ENCODE measurements around the gene TOP1. TPM values are rescaled to one million over a fixed set of nuclear protein-coding genes. Genes with fewer than 3 reads are reported as not detected.

The TOP1 gene
- total RNA-seq, 1 donor from 2014 or later: 118 TPM

- Mint-ChIP-seq H3K4me1 (ENCODE audit: low read depth) (peaks cover 58% of the 10 kb centered on the region), H3K36me3 (ENCODE audit: low read depth) (peaks cover 62% of the 10 kb centered on the region), H3K27me3 (ENCODE audit: low read depth) (no peaks in the 10 kb centered on the region), H3K4me3 (ENCODE audit: low read depth) (peak overlapping the region; percentile 82), H3K27ac (peak overlapping the region; percentile 76), H3K9me3 (no peaks in the 10 kb centered on the region)
- no peak for DNase-seq (ENCODE audit: low spot score)
- intact Hi-C loops (cut with micrococcal nuclease): loop anchor here (1.0 kb wide), 1 partner anchor 8 kb away; no protein-coding TSS in a partner anchor
Measured at GRCh38 chr20:41030531-41031242, 2.1 kb downstream of the TOP1 start.

GRCh38 chr20:41031243-41031619 is 2.6 kb downstream of the TOP1 start:
- intact Hi-C loops (cut with micrococcal nuclease): no loop called here
- no peak for DNase-seq (ENCODE audit: low spot score)
- Mint-ChIP-seq H3K4me1 (ENCODE audit: low read depth) (peaks cover 63% of the 10 kb centered on the region), H3K36me3 (ENCODE audit: low read depth) (peaks cover 68% of the 10 kb centered on the region), H3K27ac (peak overlapping the region; percentile 3), H3K27me3 (ENCODE audit: low read depth) (no peaks in the 10 kb centered on the region), H3K4me3 (ENCODE audit: low read depth) (peak overlapping the region; percentile 82), H3K9me3 (no peaks in the 10 kb centered on the region)

- Mint-ChIP-seq H3K27ac (peak overlapping the region; percentile 33), H3K4me3 (ENCODE audit: low read depth) (peak overlapping the region; percentile 82)
- intact Hi-C loops (cut with micrococcal nuclease): loop anchor here (2.0 kb wide), 1 partner anchor 15 kb away; no protein-coding TSS in a partner anchor
Measured at GRCh38 chr20:41032271-41032670, 3.6 kb downstream of the TOP1 start.

DNA sequence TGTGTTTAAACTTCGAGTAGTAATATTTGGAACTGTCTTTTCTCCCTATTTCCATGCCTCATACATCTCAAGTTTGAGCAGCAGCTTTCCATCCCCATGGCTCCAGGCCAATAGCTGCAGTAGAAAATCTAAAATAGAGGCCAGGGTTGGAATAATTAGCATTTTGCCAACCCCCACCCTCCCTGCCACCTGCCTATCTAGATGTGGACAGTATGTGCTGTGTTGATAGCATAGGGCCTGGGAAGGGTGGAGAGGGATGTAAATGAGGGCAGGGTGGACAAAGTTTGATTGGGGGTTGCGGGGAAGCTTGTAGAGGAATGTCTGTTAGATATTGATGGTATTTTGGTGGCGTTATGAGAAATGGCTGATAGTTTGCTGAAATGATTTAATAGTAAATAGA is 5.6 kb downstream of the TOP1 start:
- H3K4me1 Mint-ChIP-seq (ENCODE audit: low read depth): peaks cover 84% of the 10 kb centered on the region

More at GRCh38 chr20:41032271-41032670, 3.6 kb downstream of the TOP1 start:
- peaks cover 67% of the 10 kb centered on the region for H3K4me1 Mint-ChIP-seq (ENCODE audit: low read depth)
- no peak for DNase-seq (ENCODE audit: low spot score)
- H3K36me3 Mint-ChIP-seq (ENCODE audit: low read depth): peaks cover 78% of the 10 kb centered on the region
- no peaks in the 10 kb centered on the region for H3K27me3 Mint-ChIP-seq (ENCODE audit: low read depth)
- H3K9me3 Mint-ChIP-seq: no peaks in the 10 kb centered on the region

GRCh38 chr20:41035207-41035606 is 6.6 kb downstream of the TOP1 start:
- H3K36me3 Mint-ChIP-seq (ENCODE audit: low read depth): peaks cover 83% of the 10 kb centered on the region
- no peaks in the 10 kb centered on the region for H3K27me3 Mint-ChIP-seq (ENCODE audit: low read depth)
- H3K4me1 Mint-ChIP-seq (ENCODE audit: low read depth): peaks cover 88% of the 10 kb centered on the region
- intact Hi-C loops (cut with micrococcal nuclease): no loop called here
- no peak for DNase-seq (ENCODE audit: low spot score)
- no peaks in the 10 kb centered on the region for H3K9me3 Mint-ChIP-seq
- H3K4me3 Mint-ChIP-seq (ENCODE audit: low read depth): no peak overlapping the region
- H3K27ac Mint-ChIP-seq: peak overlapping the region; percentile 30

More for the DNA sequence above, 5.6 kb downstream of the TOP1 start:
- DNase-seq (ENCODE audit: low spot score): no peak
- no peaks in the 10 kb centered on the region for H3K27me3 Mint-ChIP-seq (ENCODE audit: low read depth)
- no peak overlapping the region for H3K4me3 Mint-ChIP-seq (ENCODE audit: low read depth)
- H3K27ac Mint-ChIP-seq: no peak overlapping the region
- intact Hi-C loops (cut with micrococcal nuclease): no loop called here
- H3K9me3 Mint-ChIP-seq: no peaks in the 10 kb centered on the region
- H3K36me3 Mint-ChIP-seq (ENCODE audit: low read depth): peaks cover 89% of the 10 kb centered on the region

DNA sequence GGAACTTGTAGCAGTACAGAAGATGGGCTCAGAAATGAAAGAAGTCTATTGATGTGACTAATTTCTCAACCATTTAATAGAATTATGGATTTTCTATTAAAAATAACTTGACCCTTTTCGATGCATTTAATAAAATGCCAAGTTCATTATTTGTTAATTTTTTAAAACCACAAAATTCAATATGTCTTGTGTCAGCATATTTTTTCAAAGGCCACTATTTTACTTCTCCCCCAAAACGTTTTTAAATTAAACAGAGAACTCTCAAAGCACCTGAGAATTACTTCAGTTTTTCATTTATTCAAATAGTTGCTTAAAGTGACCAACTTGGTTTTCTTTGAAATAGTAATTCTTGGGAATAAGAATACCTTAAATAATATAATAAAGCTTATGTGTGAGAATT is 8.6 kb downstream of the TOP1 start:
- Mint-ChIP-seq H3K36me3 (ENCODE audit: low read depth) (peaks cover 74% of the 10 kb centered on the region), H3K4me1 (ENCODE audit: low read depth) (peaks cover 85% of the 10 kb centered on the region), H3K27ac (no peak overlapping the region), H3K9me3 (no peaks in the 10 kb centered on the region), H3K4me3 (ENCODE audit: low read depth) (no peak overlapping the region), H3K27me3 (ENCODE audit: low read depth) (no peaks in the 10 kb centered on the region)
- intact Hi-C loops (cut with micrococcal nuclease): no loop called here
- DNase-seq (ENCODE audit: low spot score): no peak

DNA sequence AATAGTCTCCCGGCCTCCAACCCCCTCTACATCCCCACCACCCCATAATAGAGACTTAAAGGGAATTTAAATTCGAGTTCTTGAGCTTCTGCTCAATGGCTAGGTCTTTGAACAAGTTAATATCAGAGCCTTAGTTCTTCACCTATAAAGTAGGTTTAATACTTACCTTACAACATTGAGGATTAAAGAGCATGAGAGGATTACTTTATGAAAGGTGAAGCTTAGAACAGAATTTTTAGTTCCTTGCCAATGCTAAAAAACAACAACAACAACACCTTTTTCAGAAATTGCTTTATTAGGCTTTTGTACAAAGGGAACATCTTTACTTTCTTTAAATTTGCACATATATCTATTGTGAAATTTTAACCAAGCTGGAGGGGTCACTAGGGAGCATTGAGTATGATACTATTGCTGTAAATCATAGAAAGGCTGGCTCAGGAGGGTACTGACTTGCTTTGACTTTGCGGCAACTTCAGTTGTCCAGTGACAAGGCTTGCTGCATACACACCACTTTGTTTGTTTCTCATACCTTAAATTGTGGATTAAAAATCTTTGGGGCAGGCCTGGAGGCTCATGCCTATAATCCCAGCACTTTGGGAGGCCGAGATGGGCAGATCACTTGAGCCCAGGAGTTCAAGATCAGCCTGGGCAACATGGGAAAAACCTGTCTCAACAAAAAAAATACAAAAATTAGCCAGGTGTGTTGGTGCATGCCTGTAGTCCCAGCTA is 9.7 kb downstream of the TOP1 start:
- Mint-ChIP-seq H3K36me3 (ENCODE audit: low read depth) (peaks cover 69% of the 10 kb centered on the region), H3K27ac (peak overlapping the region; percentile 84), H3K9me3 (no peaks in the 10 kb centered on the region), H3K27me3 (ENCODE audit: low read depth) (no peaks in the 10 kb centered on the region), H3K4me1 (ENCODE audit: low read depth) (peaks cover 85% of the 10 kb centered on the region), H3K4me3 (ENCODE audit: low read depth) (no peak overlapping the region)
- intact Hi-C loops (cut with micrococcal nuclease): loop anchor here (1.0 to 2.0 kb wide), 3 partner anchors 8 to 36 kb away; no protein-coding TSS in a partner anchor
- DNase-seq (ENCODE audit: low spot score): no peak

- Mint-ChIP-seq H3K4me1 (ENCODE audit: low read depth) (peaks cover 82% of the 10 kb centered on the region), H3K27ac (peak overlapping the region; percentile 84)
Measured at GRCh38 chr20:41038878-41039404, 10.3 kb downstream of the TOP1 start.

GRCh38 chr20:41040855-41041254 is 12.2 kb downstream of the TOP1 start:
- H3K36me3 Mint-ChIP-seq (ENCODE audit: low read depth): peaks cover 56% of the 10 kb centered on the region
- H3K4me3 Mint-ChIP-seq (ENCODE audit: low read depth): peak overlapping the region; percentile 10
- no peaks in the 10 kb centered on the region for H3K9me3 Mint-ChIP-seq

More at GRCh38 chr20:41038878-41039404, 10.3 kb downstream of the TOP1 start:
- H3K9me3 Mint-ChIP-seq: no peaks in the 10 kb centered on the region
- no peaks in the 10 kb centered on the region for H3K27me3 Mint-ChIP-seq (ENCODE audit: low read depth)
- no peak overlapping the region for H3K4me3 Mint-ChIP-seq (ENCODE audit: low read depth)
- intact Hi-C loops (cut with micrococcal nuclease): loop anchor here (1.0 to 2.0 kb wide), 4 partner anchors 9 to 36 kb away; no protein-coding TSS in a partner anchor
- peaks cover 68% of the 10 kb centered on the region for H3K36me3 Mint-ChIP-seq (ENCODE audit: low read depth)
- no peak for DNase-seq (ENCODE audit: low spot score)

GRCh38 chr20:41041693-41042092 is 13.1 kb downstream of the TOP1 start:
- Mint-ChIP-seq H3K4me3 (ENCODE audit: low read depth) (no peak overlapping the region), H3K27ac (no peak overlapping the region), H3K27me3 (ENCODE audit: low read depth) (no peaks in the 10 kb centered on the region), H3K36me3 (ENCODE audit: low read depth) (peaks cover 47% of the 10 kb centered on the region), H3K4me1 (ENCODE audit: low read depth) (peaks cover 75% of the 10 kb centered on the region), H3K9me3 (no peaks in the 10 kb centered on the region)
- intact Hi-C loops (cut with micrococcal nuclease): no loop called here
- DNase-seq (ENCODE audit: low spot score): no peak

More at GRCh38 chr20:41040855-41041254, 12.2 kb downstream of the TOP1 start:
- no peaks in the 10 kb centered on the region for H3K27me3 Mint-ChIP-seq (ENCODE audit: low read depth)
- peak overlapping the region; percentile 72 for H3K27ac Mint-ChIP-seq
- H3K4me1 Mint-ChIP-seq (ENCODE audit: low read depth): peaks cover 75% of the 10 kb centered on the region
- DNase-seq (ENCODE audit: low spot score): no peak
- intact Hi-C loops (cut with micrococcal nuclease): no loop called here

DNA sequence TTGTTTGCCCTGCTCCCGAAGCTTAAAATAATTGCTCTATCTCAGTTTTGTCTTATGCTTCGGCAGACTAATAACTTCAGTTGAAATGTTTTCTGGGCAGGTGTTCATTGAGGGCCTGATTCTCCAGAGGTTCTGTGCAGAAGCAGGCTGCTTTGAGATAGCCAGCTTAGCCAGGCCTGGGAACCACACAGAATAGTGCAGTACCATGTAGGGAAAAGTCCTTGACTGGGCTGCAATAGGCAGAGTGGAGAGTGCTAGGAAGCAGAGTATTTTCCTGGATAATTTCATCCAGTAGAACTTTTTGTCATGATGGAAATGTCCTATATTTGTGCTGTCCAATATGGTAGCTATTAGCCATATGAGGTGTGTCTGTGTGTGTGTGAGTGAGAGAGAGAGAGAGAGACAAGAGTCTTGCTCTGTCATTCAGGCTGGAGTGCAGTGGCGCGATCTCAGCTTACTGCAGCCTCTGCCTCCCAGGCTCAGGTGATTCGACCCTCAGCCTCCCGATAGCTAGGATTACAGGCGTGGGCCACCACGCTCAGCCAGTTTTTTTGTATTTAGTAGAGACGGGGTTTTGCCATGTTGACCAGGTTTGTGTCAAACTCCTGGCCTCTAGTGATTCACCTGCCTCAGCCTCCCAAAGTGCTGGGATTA is 15.9 kb downstream of the TOP1 start:
- H3K4me1 Mint-ChIP-seq (ENCODE audit: low read depth): peaks cover 80% of the 10 kb centered on the region
- no peak overlapping the region for H3K27ac Mint-ChIP-seq
- H3K9me3 Mint-ChIP-seq: no peaks in the 10 kb centered on the region
- H3K36me3 Mint-ChIP-seq (ENCODE audit: low read depth): peaks cover 36% of the 10 kb centered on the region
- intact Hi-C loops (cut with micrococcal nuclease): loop anchor here (5.0 kb wide), 2 partner anchors 93 to 113 kb away; partner anchors contain the start of gene PLCG1
- H3K27me3 Mint-ChIP-seq (ENCODE audit: low read depth): no peaks in the 10 kb centered on the region
- H3K4me3 Mint-ChIP-seq (ENCODE audit: low read depth): no peak overlapping the region
- DNase-seq (ENCODE audit: low spot score): no peak

DNA sequence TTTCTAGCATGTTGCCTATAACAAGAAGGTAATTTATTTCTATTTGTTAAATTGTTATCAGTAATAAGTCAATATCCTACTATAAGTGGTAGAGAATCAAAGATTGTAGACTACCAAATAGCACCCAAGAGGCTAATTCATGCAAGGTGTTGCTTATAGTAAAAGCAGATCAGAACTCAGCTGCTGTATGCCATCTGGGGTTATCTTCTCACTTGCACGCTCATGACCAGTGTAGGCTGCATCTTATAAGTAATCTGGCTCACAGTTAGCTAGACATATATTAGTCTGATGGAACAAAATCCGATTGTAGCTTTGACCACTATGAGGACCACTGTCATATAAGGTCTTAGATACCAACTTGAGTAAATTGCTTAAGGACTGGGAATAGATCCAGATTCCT is 17.0 kb downstream of the TOP1 start:
- Mint-ChIP-seq H3K27ac (no peak overlapping the region), H3K9me3 (no peaks in the 10 kb centered on the region), H3K36me3 (ENCODE audit: low read depth) (peaks cover 40% of the 10 kb centered on the region), H3K27me3 (ENCODE audit: low read depth) (no peaks in the 10 kb centered on the region), H3K4me1 (ENCODE audit: low read depth) (peaks cover 83% of the 10 kb centered on the region), H3K4me3 (ENCODE audit: low read depth) (no peak overlapping the region)
- no peak for DNase-seq (ENCODE audit: low spot score)
- intact Hi-C loops (cut with micrococcal nuclease): loop anchor here (2.0 to 5.0 kb wide), 3 partner anchors 13 to 112 kb away; partner anchors contain the start of gene PLCG1

Measured in activated T-helper 2 cell treated with anti-CD3 and anti-CD28 coated beads, Interferon-gamma antibody, Interleukin-2, Interleukin-4, amounts not matched to agents 10 μg/mL and 5 μg/mL and 100 μg/mL, durations not matched to agents 14 hours and 24 hours and 36 hours (primary cell).